Hepatocyte (in vitro differentiated cells): ENCODE data around the gene CDK2AP2.

ENCODE experiments used
- CTCF ChIP-seq: fragments of 200-600 bp; sonication (generic); IDR thresholded peaks from 2 replicates; pipeline ENCODE4 v1.5.1; 2016; ENCODE audit warnings: antibody characterized with exemption, mild to moderate bottlenecking; ENCODE audit not compliant: poor library complexity
- EZH2 ChIP-seq: fragments of 200-600 bp; sonication (generic); IDR thresholded peaks from 2 replicates; pipeline ENCODE4 v1.6.1; 2016; ENCODE audit warnings: antibody characterized with exemption, mild to moderate bottlenecking, borderline replicate concordance
- EZH2phosphoT487 ChIP-seq: fragments of 200-600 bp; sonication (generic); IDR thresholded peaks from one replicate; pipeline ENCODE4 v1.6.1; 2018; ENCODE audit warnings: antibody characterized with exemption, mild to moderate bottlenecking, low read depth, moderate library complexity; ENCODE audit not compliant: unreplicated experiment, severe bottlenecking

DNA sequence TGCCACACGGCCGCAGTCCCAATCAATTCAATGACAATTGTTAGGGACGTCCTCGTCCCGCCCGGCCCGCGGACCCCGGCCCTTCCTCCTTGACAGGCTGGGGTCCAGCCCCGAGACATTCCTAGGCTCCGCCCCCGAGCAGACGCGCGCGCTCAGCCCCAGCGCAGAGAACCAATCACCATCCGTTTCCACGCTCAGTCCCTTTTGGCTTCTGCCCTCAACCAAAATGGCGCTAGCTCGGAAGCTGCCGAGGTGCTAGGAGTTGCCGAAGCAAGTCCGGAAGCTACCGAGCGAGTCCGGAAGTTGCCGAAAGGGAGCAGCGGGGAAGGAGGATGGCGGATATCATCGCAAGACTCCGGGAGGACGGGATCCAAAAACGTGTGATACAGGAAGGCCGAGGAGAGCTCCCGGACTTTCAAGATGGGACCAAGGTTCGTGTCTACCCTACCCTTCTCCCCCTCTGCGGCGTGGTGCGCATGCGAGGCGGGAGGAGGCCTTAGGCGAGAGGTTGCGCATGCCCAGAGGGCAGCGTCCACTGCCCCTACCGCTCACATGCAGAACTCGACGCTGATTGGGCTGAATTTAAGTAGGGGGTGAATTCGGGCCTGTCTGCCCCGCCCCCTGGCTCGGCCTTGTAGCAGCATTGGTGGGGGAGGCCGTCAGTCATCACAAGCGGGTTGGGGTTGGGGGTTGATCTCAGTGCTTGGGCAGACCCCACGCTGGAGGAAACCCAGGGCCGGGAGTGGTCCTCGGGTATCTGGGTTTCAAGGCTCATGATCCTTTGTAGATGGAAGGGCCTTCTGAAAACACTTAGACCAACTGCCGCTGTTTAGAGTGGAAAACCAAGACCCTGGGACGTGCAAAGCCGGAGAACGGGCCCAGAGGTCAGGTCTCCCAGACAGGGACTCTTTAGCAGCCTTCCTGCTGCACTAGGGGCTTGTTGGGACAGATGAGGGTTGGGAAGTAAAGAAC, 24.8 kb downstream of the CDK2AP2 start, which contains the start of gene AIP:
- no peak for TF ChIP-seq CTCF
- TF ChIP-seq EZH2, result no peak
- TF ChIP-seq EZH2phosphoT487, result no peak
